Aorta (tissue), 5 donors: Measurements from ENCODE around the gene MICAL3. TPM values are rescaled to one million over a fixed set of nuclear protein-coding genes. Genes with fewer than 3 reads are reported as not detected.

ENCODE experiments used
- ATAC-seq: fragments of 200-7000 bp; cut with Tn5 transposase; one replicate; pipeline ENCODE4 v1.9.1; 2022; ENCODE audit warnings: moderate library complexity; ENCODE audit not compliant: low FRiP score
- DNase-seq, 2 donors: peaks; one replicate each; pipeline ENCODE4 v3.0.0-alpha.2; 2020
- H3K27ac ChIP-seq, 2 donors: one replicate each; pipeline ENCODE4 v1.5.1; 2013; ENCODE audit warnings: low read length in 2 of 2, mild to moderate bottlenecking in 2 of 2, moderate library complexity in 2 of 2, control low read depth in 1 of 2, inconsistent platforms in 1 of 2, low read depth in 1 of 2
- H3K27me3 ChIP-seq, 2 donors: one replicate each; pipeline ENCODE4 v1.6.1; 2013; ENCODE audit warnings: control low read depth in 1 of 2, low read length in 1 of 2, mild to moderate bottlenecking in 1 of 2, moderate library complexity in 1 of 2; ENCODE audit not compliant: insufficient read depth in 2 of 2, control insufficient read depth in 1 of 2
- H3K36me3 ChIP-seq, 2 donors: one replicate each; pipeline ENCODE4 v1.6.1; 2013; ENCODE audit warnings: control low read depth in 1 of 2, low read length in 1 of 2, mild to moderate bottlenecking in 1 of 2; ENCODE audit not compliant: insufficient read depth in 2 of 2, control insufficient read depth in 1 of 2
- H3K4me1 ChIP-seq, 2 donors: one replicate each; pipeline ENCODE4 v1.6.1; 2013; ENCODE audit warnings: low read length in 2 of 2, control low read depth in 1 of 2, mild to moderate bottlenecking in 1 of 2, moderate library complexity in 1 of 2; ENCODE audit not compliant: insufficient read depth in 2 of 2, control insufficient read depth in 1 of 2
- H3K4me3 ChIP-seq, 2 donors: one replicate each; pipeline ENCODE4 v1.5.1; 2013; ENCODE audit warnings: low read length in 2 of 2, control low read depth in 1 of 2, mild to moderate bottlenecking in 1 of 2
- H3K9me3 ChIP-seq: one replicate; pipeline ENCODE4 v1.6.1; 2013; ENCODE audit warnings: mild to moderate bottlenecking, low read length; ENCODE audit not compliant: control insufficient read depth
- WGBS, 2 donors: extraction: QIAGEN DNeasy Blood & Tissue Kit; methylation state at CpG; one replicate each; pipeline ENCODE4 v1.1.7; 2013; 5-methylcytosine and 5-hydroxymethylcytosine counted together
- intact Hi-C, 2 donors: fragments of 100-400 bp; cut with DNase I; formaldehyde crosslinking; loops; one replicate each; pipeline versions ENCODE4 v1.14.2 to v1.15.0; 2022
- polyA plus RNA-seq, 2 donors: library from polyadenylated mRNA; stranded (reverse); fragments of 200-250 nt; gene quantifications; one replicate each; pipeline ENCODE4 v1.2.3, GENCODE V29; 2013
- total RNA-seq, 2 donors: library from RNA; stranded (reverse); fragmentation: NEBNext Ultra II Directional; extraction: Animal tissue kit (Norgen Biotek cat#: 25700); gene quantifications; one replicate each; pipeline ENCODE4 v1.2.1, GENCODE V29; 2021
- donor health status: healthy with polysubstance abuse.
- donor health status: Bipolar disorder and iron deficiency.
- donor health status: DM: no; HTN: no; CAD: no.
- donor health status: DM: no; HTN: no; CAD: no.
- donor health status: DM: yes; HTN: yes; CAD: no.

MICAL3 gene
- total and polyA plus RNA-seq, 4 donors: 3.9 to 123 (median 64.3) TPM

GRCh38 chr22:17823964-17824363, 200.4 kb downstream of the MICAL3 start:
- Histone ChIP-seq H3K36me3 (no peaks in the 10 kb centered on the region), H3K4me1 (no peaks in the 10 kb centered on the region), H3K27me3 (no peaks in the 10 kb centered on the region), H3K4me3 (no peak overlapping the region), H3K9me3 (no peaks in the 10 kb centered on the region), H3K27ac (no peak overlapping the region)
- ATAC-seq: no peak
- WGBS, 2 donors: 87 to 94% methylated on average over 15 of the region's 15 CpGs
- no peak for DNase-seq
- intact Hi-C loops: no loop called here

DNA sequence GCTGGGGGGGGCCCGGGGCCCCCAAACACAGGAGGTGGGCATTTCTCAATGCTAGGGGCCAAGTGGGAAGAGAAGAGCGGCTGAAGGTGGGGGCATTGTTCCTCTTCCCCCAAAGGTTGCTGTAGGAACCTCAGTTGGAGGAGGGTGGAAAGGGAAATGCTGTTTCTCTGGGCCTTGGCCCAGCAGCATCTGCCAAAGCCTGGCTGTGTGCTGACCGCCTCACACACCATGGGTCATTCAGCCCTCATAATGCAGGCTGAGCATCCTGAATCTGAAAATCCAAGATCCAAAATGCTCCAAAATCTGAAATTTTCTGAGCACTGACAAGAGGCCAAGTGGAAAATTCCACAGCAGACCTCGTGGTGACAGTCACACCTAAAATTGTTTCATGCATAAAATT, 201.1 kb downstream of the MICAL3 start:
- H3K4me3 ChIP-seq: no peak overlapping the region
- 90 to 92% methylated on average over 4 of the region's 4 CpGs for WGBS, 2 donors
- intact Hi-C loops: no loop called here
- H3K36me3 ChIP-seq: no peaks in the 10 kb centered on the region
- H3K4me1 ChIP-seq: no peaks in the 10 kb centered on the region
- no peaks in the 10 kb centered on the region for H3K9me3 ChIP-seq
- ATAC-seq: no peak
- no peak for DNase-seq
- H3K27ac ChIP-seq: no peak overlapping the region
- H3K27me3 ChIP-seq: no peaks in the 10 kb centered on the region

DNA sequence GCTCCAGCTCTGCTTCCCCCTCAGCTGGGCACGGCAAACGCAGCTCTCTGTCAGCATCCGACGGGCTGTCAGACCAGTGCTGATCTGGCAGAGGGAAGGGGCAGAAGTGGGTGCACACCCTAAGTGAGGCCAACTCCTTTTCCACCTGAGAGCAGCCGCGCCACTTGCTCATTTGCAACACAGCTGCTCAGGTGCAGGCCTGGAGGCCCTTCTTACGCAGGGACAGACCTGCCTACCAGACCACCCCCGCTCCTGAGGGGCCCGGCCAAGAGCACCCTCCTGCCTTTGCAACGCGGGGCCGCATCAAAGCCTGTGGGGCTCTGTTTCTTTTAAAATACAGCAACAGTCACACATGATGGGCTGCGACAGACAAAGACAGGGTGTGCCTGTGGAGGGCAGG, 202.3 kb downstream of the MICAL3 start:
- no peak overlapping the region for H3K27ac ChIP-seq

DNA sequence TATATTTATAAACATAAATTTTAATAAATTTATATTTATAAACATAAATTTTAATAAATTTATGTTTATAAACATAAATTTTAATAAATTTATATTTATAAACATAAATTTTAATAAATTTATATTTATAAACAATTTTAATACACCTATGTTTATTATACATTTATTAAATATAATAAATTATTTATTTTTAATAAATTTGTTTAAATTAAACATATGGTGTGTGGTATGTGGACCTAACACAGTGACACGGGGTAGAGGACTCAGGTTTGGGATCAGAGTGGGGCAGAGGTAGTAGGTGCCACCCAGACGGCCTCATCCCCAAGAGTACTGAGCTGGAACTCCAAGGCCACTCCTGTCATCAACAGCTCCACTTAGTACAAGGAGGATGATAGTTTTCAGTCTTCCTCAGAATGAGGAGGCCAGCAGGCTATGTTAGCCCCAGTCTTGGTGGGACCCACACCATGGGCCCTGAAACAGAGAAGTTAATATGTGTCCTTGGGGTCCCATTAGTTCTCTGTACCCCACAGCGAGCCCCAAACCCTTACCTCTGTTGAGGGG, 203.4 kb downstream of the MICAL3 start:
- Histone ChIP-seq H3K36me3 (no peaks in the 10 kb centered on the region), H3K9me3 (no peaks in the 10 kb centered on the region), H3K4me3 (no peak overlapping the region), H3K27me3 (no peaks in the 10 kb centered on the region), H3K4me1 (no peaks in the 10 kb centered on the region), H3K27ac (no peak overlapping the region)
- WGBS, 2 donors: 86 to 89% methylated on average over 3 of the region's 3 CpGs
- intact Hi-C loops: no loop called here
- ATAC-seq (no peak), DNase-seq (no peak)

More for the DNA sequence above, 202.3 kb downstream of the MICAL3 start:
- intact Hi-C loops: no loop called here
- Histone ChIP-seq H3K4me3 (no peak overlapping the region), H3K4me1 (no peaks in the 10 kb centered on the region), H3K27me3 (no peaks in the 10 kb centered on the region), H3K36me3 (no peaks in the 10 kb centered on the region), H3K9me3 (no peaks in the 10 kb centered on the region)
- ATAC-seq (no peak), DNase-seq (no peak)
- 95 to 96% methylated on average over 13 of the region's 13 CpGs for WGBS, 2 donors

- H3K36me3 ChIP-seq: peaks cover 0 to 2% of the 10 kb centered on the region in 2 donors
- intact Hi-C loops: no loop called here
- ATAC-seq (no peak), DNase-seq (no peak)
- no peaks in the 10 kb centered on the region for H3K9me3 ChIP-seq
- 92 to 93% methylated on average over 14 of the region's 14 CpGs for WGBS, 2 donors
- H3K4me3 ChIP-seq: no peak overlapping the region
- no peak overlapping the region for H3K27ac ChIP-seq
- H3K4me1 ChIP-seq: no peaks in the 10 kb centered on the region
- H3K27me3 ChIP-seq: no peaks in the 10 kb centered on the region
Observed at GRCh38 chr22:17818649-17819048, 205.7 kb downstream of the MICAL3 start.

- no peak overlapping the region for H3K27ac ChIP-seq
- intact Hi-C loops: no loop called here
- H3K36me3 ChIP-seq: peaks cover 0 to 2% of the 10 kb centered on the region in 2 donors
- no peaks in the 10 kb centered on the region for H3K4me1 ChIP-seq
- DNase-seq (no peak), ATAC-seq (no peak)
- H3K27me3 ChIP-seq: no peaks in the 10 kb centered on the region
- H3K4me3 ChIP-seq: no peak overlapping the region
- H3K9me3 ChIP-seq: no peaks in the 10 kb centered on the region
- WGBS, 2 donors: 88 to 92% methylated on average over 25 of the region's 25 CpGs
Observed at GRCh38 chr22:17818180-17818579, 206.2 kb downstream of the MICAL3 start.

DNA sequence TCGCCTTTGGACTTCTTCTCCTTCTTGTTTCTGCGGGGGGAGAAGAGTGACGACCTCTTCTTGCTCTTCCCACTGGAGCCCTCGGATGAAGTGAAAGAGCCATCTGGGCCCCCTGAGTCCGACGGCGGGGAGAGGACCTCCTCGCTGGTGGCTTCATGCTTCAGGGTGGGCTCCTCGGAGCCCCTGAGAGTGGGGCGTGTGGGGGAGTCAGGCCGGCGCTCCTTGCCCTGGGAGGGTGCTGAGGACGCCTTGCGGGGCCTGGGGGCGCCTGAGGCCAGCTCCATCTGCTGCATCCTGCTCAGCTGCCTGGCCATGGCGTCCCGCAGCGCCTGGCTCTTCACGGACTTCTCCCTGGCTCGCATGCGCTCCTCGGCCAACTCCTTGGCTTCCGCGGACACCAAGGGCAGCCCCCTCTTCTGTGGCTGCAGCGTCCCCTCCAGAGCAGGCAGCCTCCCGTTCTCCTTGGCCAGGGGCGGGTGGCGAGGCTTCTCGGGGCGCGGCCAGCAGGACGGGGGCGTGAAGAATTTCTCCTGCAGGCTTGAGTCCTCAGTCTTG, 206.8 kb downstream of the MICAL3 start:
- H3K36me3 ChIP-seq: peaks cover 0 to 2% of the 10 kb centered on the region in 2 donors
- DNase-seq (no peak), ATAC-seq (no peak)
- no peaks in the 10 kb centered on the region for H3K27me3 ChIP-seq
- WGBS, 2 donors: 92 to 94% methylated on average over 32 to 33 of the region's 33 CpGs
- intact Hi-C loops: no loop called here
- no peaks in the 10 kb centered on the region for H3K9me3 ChIP-seq
- no peak overlapping the region for H3K27ac ChIP-seq
- H3K4me3 ChIP-seq: no peak overlapping the region
- H3K4me1 ChIP-seq: no peaks in the 10 kb centered on the region

DNA sequence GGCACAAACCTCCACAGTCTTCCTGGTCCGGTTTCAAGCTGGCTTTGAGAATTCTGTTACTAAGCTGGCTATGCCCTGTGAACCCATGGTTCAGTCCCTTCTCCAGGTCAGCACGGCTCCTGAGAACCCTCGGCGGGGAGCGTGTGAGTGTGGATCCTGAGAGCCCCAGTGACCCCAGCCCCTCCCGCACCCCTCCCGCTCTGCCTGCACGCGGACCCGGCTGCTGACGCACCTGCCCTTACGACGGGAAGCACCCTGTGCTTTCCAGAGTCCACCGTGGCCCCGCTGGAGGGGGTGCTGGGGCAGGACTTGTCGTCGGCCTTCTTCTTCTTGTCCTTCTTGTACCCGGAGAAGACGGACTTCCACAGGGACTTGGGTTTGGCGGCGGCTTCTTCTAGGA, 207.3 kb downstream of the MICAL3 start:
- Histone ChIP-seq H3K36me3 (peaks cover 0 to 2% of the 10 kb centered on the region in 2 donors), H3K27ac (no peak overlapping the region), H3K4me3 (no peak overlapping the region), H3K4me1 (no peaks in the 10 kb centered on the region), H3K27me3 (no peaks in the 10 kb centered on the region), H3K9me3 (no peaks in the 10 kb centered on the region)
- ATAC-seq (no peak), DNase-seq (no peak)
- WGBS, 2 donors: 90 to 93% methylated on average over 21 of the region's 21 CpGs
- intact Hi-C loops: no loop called here

DNA sequence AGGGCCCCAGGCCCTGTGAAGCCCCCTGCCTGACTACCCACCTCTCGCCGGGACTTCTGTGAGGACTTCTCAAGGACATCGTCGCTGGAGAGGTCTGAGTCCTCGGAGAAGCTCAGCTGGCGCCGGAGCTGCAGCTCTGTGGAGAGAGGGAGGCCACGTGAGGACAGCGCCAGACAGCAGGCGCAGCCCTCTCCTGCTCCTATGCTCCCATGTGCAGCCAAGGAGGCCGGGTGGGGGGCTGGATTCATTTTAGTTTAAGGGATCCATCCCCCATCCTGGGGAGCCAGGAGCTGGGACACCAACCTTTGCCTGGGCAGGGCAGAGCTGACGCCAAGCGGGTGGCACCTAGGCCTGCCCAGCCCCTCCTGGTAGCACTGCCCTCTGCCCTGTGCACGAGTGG, 207.7 kb downstream of the MICAL3 start:
- Histone ChIP-seq H3K4me1 (no peaks in the 10 kb centered on the region), H3K36me3 (peaks cover 0 to 2% of the 10 kb centered on the region in 2 donors), H3K27me3 (no peaks in the 10 kb centered on the region), H3K9me3 (no peaks in the 10 kb centered on the region), H3K27ac (no peak overlapping the region), H3K4me3 (no peak overlapping the region)
- no peak for DNase-seq
- intact Hi-C loops: no loop called here
- ATAC-seq: no peak
- WGBS, 2 donors: 91 to 94% methylated on average over 14 of the region's 14 CpGs
